GM23338 (cell line): ENCODE results near the gene PSMD11. TPM values are rescaled to one million over a fixed set of nuclear protein-coding genes. Genes with fewer than 3 reads are reported as not detected.

ENCODE experiments used
- ATAC-seq: fragments of 200-7000 bp; cut with Tn5 transposase; 3 replicates; pipeline ENCODE4 v1.9.1; 2020
- DNase-seq: peaks from one replicate; pipeline ENCODE4 v3.0.0-alpha.2; 2015; ENCODE audit warnings: low spot score
- H2AFZ ChIP-seq: fragments of 200-600 bp; sonication (generic); 2 replicates; pipeline ENCODE4 v1.8.0; 2016; ENCODE audit warnings: antibody characterized with exemption, mild to moderate bottlenecking, moderate library complexity
- H3F3A ChIP-seq: fragments of 200-600 bp; sonication (generic); replicated peaks from 2 replicates; pipeline ENCODE4 v1.8.0; 2017; ENCODE audit warnings: antibody characterized with exemption, mixed run types, low read depth
- H3K27ac ChIP-seq: fragments of 200-600 bp; sonication (generic); 2 replicates; pipeline ENCODE4 v1.6.1; 2016; ENCODE audit warnings: low read depth
- H3K27me3 ChIP-seq: fragments of 200-600 bp; sonication (generic); 2 replicates; pipeline ENCODE4 v1.8.0; 2016; ENCODE audit warnings: mild to moderate bottlenecking, mixed run types, moderate library complexity; ENCODE audit not compliant: insufficient read depth
- H3K36me3 ChIP-seq: fragments of 200-600 bp; sonication (generic); 2 replicates; pipeline ENCODE4 v1.8.0; 2016; ENCODE audit warnings: mild to moderate bottlenecking; ENCODE audit not compliant: insufficient read depth
- H3K4me1 ChIP-seq: fragments of 200-600 bp; sonication (generic); 2 replicates; pipeline ENCODE4 v1.8.0; 2016; ENCODE audit warnings: mild to moderate bottlenecking, moderate library complexity; ENCODE audit not compliant: insufficient read depth
- H3K4me2 ChIP-seq: fragments of 200-600 bp; sonication (generic); 2 replicates; pipeline ENCODE4 v1.7.1; 2017; ENCODE audit warnings: mixed run types
- H3K4me3 ChIP-seq: fragments of 200-600 bp; sonication (generic); 2 replicates; pipeline ENCODE4 v1.6.1; 2016; ENCODE audit warnings: mixed run types
- H3K79me2 ChIP-seq: fragments of 200-600 bp; sonication (generic); replicated peaks from 2 replicates; pipeline ENCODE4 v1.8.0; 2017; ENCODE audit warnings: mild to moderate bottlenecking; ENCODE audit not compliant: insufficient read depth
- H3K9me2 ChIP-seq: fragments of 200-600 bp; sonication (generic); 2 replicates; pipeline ENCODE4 v1.8.0; 2017; ENCODE audit not compliant: insufficient read depth
- H4K20me1 ChIP-seq: fragments of 200-600 bp; sonication (generic); replicated peaks from 2 replicates; pipeline ENCODE4 v1.8.0; 2017; ENCODE audit warnings: mild to moderate bottlenecking; ENCODE audit not compliant: insufficient read depth
- H3K27ac Mint-ChIP-seq: 2 replicates; pipeline ENCODE4 v1.8.0; 2020; ENCODE audit warnings: inconsistent platforms, mild to moderate bottlenecking, moderate library complexity, mixed read lengths
- H3K27me3 Mint-ChIP-seq: 3 replicates; pipeline ENCODE4 v1.8.0; 2022; ENCODE audit warnings: low read depth, mild to moderate bottlenecking, moderate library complexity, mixed read lengths, inconsistent platforms; ENCODE audit not compliant: insufficient read depth, poor library complexity
- H3K36me3 Mint-ChIP-seq: 3 replicates; pipeline ENCODE4 v1.8.0; 2021; ENCODE audit warnings: low read depth, mild to moderate bottlenecking, inconsistent platforms, moderate library complexity, mixed read lengths
- H3K4me1 Mint-ChIP-seq: 3 replicates; pipeline ENCODE4 v1.8.0; 2020; ENCODE audit warnings: mild to moderate bottlenecking, inconsistent platforms, mixed read lengths
- H3K4me3 Mint-ChIP-seq: 3 replicates; pipeline ENCODE4 v1.8.0; 2021; ENCODE audit warnings: moderate library complexity, mild to moderate bottlenecking, inconsistent platforms, mixed read lengths
- H3K9me3 Mint-ChIP-seq: 3 replicates; pipeline ENCODE4 v1.8.0; 2020; ENCODE audit warnings: moderate library complexity, mild to moderate bottlenecking, inconsistent platforms, mixed read lengths
- CTCF ChIP-seq, 2 experiments: fragments of 200-600 bp in 1 of 2; sonication (generic) in 1 of 2; conservative IDR thresholded peaks; 2 replicates each; pipeline versions ENCODE4 v1.5.1 to v1.6.1; 2016 to 2017; ENCODE audit warnings: antibody characterized with exemption in 2 of 2, low read depth in 2 of 2, mild to moderate bottlenecking in 2 of 2, moderate library complexity in 1 of 2
- ETS1 ChIP-seq: IDR thresholded peaks from 2 replicates; pipeline ENCODE4 v1.6.1; 2016; ENCODE audit warnings: antibody characterized with exemption
- EZH2phosphoT487 ChIP-seq: fragments of 200-600 bp; sonication (generic); IDR thresholded peaks from one replicate; pipeline ENCODE4 v1.8.1; 2018; ENCODE audit warnings: antibody characterized with exemption; ENCODE audit not compliant: unreplicated experiment
- NANOG ChIP-seq: IDR thresholded peaks from 2 replicates; pipeline ENCODE4 v1.6.1; 2016; ENCODE audit warnings: antibody characterized with exemption, borderline replicate concordance
- POLR2AphosphoS5 ChIP-seq: IDR thresholded peaks from 2 replicates; pipeline ENCODE4 v1.6.1; 2016; ENCODE audit warnings: antibody characterized with exemption, low read depth
- ZNF114 ChIP-seq: fragments of 250-450 bp; sonication (Bioruptor Pico); IDR thresholded peaks from 2 replicates; pipeline ENCODE4 v1.5.0; 2020; ENCODE audit warnings: mild to moderate bottlenecking, moderate library complexity
- ZNF331 ChIP-seq: fragments of 250-450 bp; sonication (Bioruptor Pico); IDR thresholded peaks from 2 replicates; pipeline ENCODE4 v1.5.0; 2020; ENCODE audit warnings: low read depth, mild to moderate bottlenecking, moderate library complexity
- polyA plus RNA-seq: library from polyadenylated mRNA; unstranded; fragments of >200 nt; fragmentation: Nextera tagmentation; extraction: Ambion mirVana; gene quantifications from 2 replicates; pipeline ENCODE4 v1.2.1, GENCODE V29; 2016
- total RNA-seq: library from RNA; depleted of rRNA; stranded (reverse); fragments of >200 nt; shearing (Covaris generic); gene quantifications from 2 replicates; pipeline ENCODE4 v1.2.3, GENCODE V29; 2014
- TF ChIP-seq, protein P1 (sequence below): IDR thresholded peaks from one replicate; pipeline ENCODE4 v1.6.1; 2018; ENCODE audit warnings: antibody characterized with exemption; ENCODE audit not compliant: unreplicated experiment
- TF ChIP-seq, protein P2 (sequence below): fragments of 250-450 bp; sonication (Bioruptor Pico); IDR thresholded peaks from 2 replicates; pipeline ENCODE4 v1.5.0; 2020; ENCODE audit warnings: mild to moderate bottlenecking, moderate library complexity

Gene PSMD11
- total and polyA plus RNA-seq, 2 experiments from 2014 or later, result 180 to 360 TPM

- Histone ChIP-seq H2AFZ (no peak overlapping the region), H3K9me2 (no peaks in the 10 kb centered on the region), H3K79me2 (no peaks in the 10 kb centered on the region), H3K4me1 (peaks cover 33% of the 10 kb centered on the region), H4K20me1 (peaks cover 14% of the 10 kb centered on the region), H3K36me3 (peaks cover 39% of the 10 kb centered on the region), H3K27ac (peak overlapping the region; percentile 81), H3F3A (peaks cover 38% of the 10 kb centered on the region), H3K27me3 (no peaks in the 10 kb centered on the region), H3K4me3 (no peak overlapping the region), H3K4me2 (no peak overlapping the region)
- Mint-ChIP-seq H3K9me3 (peaks cover 3% of the 10 kb centered on the region; the same call in 1 of the 3 replicates), H3K4me3 (no peak overlapping the region), H3K27me3 (peaks cover 23% of the 10 kb centered on the region), H3K4me1 (peaks cover 49% of the 10 kb centered on the region), H3K27ac (no peak overlapping the region), H3K36me3 (peaks cover 54% of the 10 kb centered on the region)
- no peak for DNase-seq
- no peak for ATAC-seq
- TF ChIP-seq EZH2phosphoT487, result no peak
- no peak for TF ChIP-seq ZNF114 (CRISPR knock-in tag)
- TF ChIP-seq, protein P1, sequence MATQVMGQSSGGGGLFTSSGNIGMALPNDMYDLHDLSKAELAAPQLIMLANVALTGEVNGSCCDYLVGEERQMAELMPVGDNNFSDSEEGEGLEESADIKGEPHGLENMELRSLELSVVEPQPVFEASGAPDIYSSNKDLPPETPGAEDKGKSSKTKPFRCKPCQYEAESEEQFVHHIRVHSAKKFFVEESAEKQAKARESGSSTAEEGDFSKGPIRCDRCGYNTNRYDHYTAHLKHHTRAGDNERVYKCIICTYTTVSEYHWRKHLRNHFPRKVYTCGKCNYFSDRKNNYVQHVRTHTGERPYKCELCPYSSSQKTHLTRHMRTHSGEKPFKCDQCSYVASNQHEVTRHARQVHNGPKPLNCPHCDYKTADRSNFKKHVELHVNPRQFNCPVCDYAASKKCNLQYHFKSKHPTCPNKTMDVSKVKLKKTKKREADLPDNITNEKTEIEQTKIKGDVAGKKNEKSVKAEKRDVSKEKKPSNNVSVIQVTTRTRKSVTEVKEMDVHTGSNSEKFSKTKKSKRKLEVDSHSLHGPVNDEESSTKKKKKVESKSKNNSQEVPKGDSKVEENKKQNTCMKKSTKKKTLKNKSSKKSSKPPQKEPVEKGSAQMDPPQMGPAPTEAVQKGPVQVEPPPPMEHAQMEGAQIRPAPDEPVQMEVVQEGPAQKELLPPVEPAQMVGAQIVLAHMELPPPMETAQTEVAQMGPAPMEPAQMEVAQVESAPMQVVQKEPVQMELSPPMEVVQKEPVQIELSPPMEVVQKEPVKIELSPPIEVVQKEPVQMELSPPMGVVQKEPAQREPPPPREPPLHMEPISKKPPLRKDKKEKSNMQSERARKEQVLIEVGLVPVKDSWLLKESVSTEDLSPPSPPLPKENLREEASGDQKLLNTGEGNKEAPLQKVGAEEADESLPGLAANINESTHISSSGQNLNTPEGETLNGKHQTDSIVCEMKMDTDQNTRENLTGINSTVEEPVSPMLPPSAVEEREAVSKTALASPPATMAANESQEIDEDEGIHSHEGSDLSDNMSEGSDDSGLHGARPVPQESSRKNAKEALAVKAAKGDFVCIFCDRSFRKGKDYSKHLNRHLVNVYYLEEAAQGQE, result no peak
- TF ChIP-seq ETS1, result no peak
- no peak for TF ChIP-seq CTCF (conservative IDR thresholded peaks at IDR 0.05; ENCODE audit: low read depth in 2 of 2)
- TF ChIP-seq, protein P2, sequence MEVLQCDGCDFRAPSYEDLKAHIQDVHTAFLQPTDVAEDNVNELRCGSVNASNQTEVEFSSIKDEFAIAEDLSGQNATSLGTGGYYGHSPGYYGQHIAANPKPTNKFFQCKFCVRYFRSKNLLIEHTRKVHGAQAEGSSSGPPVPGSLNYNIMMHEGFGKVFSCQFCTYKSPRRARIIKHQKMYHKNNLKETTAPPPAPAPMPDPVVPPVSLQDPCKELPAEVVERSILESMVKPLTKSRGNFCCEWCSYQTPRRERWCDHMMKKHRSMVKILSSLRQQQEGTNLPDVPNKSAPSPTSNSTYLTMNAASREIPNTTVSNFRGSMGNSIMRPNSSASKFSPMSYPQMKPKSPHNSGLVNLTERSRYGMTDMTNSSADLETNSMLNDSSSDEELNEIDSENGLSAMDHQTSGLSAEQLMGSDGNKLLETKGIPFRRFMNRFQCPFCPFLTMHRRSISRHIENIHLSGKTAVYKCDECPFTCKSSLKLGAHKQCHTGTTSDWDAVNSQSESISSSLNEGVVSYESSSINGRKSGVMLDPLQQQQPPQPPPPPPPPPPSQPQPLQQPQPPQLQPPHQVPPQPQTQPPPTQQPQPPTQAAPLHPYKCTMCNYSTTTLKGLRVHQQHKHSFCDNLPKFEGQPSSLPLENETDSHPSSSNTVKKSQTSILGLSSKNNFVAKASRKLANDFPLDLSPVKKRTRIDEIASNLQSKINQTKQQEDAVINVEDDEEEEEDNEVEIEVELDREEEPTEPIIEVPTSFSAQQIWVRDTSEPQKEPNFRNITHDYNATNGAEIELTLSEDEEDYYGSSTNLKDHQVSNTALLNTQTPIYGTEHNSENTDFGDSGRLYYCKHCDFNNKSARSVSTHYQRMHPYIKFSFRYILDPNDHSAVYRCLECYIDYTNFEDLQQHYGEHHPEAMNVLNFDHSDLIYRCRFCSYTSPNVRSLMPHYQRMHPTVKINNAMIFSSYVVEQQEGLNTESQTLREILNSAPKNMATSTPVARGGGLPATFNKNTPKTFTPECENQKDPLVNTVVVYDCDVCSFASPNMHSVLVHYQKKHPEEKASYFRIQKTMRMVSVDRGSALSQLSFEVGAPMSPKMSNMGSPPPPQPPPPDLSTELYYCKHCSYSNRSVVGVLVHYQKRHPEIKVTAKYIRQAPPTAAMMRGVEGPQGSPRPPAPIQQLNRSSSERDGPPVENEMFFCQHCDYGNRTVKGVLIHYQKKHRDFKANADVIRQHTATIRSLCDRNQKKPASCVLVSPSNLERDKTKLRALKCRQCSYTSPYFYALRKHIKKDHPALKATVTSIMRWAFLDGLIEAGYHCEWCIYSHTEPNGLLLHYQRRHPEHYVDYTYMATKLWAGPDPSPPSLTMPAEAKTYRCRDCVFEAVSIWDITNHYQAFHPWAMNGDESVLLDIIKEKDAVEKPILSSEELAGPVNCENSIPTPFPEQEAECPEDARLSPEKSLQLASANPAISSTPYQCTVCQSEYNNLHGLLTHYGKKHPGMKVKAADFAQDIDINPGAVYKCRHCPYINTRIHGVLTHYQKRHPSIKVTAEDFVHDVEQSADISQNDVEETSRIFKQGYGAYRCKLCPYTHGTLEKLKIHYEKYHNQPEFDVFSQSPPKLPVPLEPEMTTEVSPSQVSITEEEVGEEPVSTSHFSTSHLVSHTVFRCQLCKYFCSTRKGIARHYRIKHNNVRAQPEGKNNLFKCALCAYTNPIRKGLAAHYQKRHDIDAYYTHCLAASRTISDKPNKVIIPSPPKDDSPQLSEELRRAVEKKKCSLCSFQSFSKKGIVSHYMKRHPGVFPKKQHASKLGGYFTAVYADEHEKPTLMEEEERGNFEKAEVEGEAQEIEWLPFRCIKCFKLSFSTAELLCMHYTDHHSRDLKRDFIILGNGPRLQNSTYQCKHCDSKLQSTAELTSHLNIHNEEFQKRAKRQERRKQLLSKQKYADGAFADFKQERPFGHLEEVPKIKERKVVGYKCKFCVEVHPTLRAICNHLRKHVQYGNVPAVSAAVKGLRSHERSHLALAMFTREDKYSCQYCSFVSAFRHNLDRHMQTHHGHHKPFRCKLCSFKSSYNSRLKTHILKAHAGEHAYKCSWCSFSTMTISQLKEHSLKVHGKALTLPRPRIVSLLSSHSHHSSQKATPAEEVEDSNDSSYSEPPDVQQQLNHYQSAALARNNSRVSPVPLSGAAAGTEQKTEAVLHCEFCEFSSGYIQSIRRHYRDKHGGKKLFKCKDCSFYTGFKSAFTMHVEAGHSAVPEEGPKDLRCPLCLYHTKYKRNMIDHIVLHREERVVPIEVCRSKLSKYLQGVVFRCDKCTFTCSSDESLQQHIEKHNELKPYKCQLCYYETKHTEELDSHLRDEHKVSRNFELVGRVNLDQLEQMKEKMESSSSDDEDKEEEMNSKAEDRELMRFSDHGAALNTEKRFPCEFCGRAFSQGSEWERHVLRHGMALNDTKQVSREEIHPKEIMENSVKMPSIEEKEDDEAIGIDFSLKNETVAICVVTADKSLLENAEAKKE (CRISPR knock-in tag), result no peak
- no peak for TF ChIP-seq ZNF331 (CRISPR knock-in tag)
- TF ChIP-seq POLR2AphosphoS5, result no peak
- no peak for TF ChIP-seq NANOG
Measured at GRCh38 chr17:32482568-32483320, 38.4 kb downstream of the PSMD11 start.
